ENCODE results near the gene BCAP29. TPM values are rescaled to one million over a fixed set of nuclear protein-coding genes. Genes with fewer than 3 reads are reported as not detected.
"Not testable (repeated sequence)": the region's sequence is repeated elsewhere in the genome, so short reads cannot be mapped to it uniquely, and the experiment has no call there.

Gene BCAP29
- total RNA-seq, 1 donor from 2014 or later = 80.6 TPM

DNA sequence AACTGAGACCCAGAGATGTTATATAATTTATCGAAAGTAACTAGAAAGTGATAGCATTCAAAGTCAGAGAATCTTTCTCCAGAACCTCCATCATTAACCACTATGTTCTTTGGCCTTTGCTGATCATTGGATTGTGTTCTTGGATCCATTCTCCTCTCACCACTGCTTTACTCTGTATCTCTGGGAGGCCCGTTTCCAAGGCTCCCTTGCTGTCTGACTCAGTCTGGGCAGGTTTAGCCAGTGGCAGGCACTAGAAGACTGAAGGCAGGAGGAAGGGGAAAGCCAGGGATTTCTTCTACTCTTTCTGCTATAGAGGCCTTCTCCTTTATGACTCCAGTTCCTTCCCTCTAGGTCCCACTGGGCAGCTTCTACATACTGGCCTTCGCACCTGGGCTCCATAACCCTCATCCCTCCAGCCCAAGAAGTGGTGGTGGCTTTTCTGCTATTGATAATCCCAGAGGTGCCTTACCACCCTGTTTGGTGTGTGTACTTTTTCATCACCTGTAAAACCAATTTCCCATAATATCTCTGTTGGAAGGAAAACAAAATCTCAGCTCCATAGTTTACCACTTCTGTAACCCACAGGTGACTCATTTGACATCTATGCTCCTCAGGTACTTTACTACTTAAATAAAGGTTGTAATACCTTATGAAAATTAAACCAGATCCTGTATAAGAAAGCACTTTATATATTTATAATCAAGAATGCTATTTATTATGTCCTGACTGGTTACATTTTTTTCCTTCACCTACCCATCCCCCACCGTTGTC is 36.0 kb downstream of the BCAP29 start:
- DNase-seq (ENCODE audit: low spot score) = no peak

DNA sequence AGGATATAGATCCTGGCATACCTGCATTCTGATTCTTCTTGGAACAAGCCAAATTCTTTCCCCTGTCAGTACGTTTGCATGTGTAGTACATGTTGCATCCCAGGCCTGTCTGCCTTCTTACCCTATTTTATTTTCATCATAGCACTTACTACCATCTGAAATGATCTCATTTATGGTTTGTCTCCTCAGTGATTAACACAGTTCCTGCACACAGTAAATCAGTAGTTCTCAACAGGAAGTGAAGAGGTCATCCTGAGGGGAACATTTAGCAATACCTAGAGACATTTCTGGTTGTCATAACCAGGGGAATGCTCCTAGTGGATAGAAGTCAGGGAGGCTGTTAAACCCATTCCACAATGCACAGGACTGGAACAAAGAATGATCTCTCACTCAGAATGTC is 42.4 kb downstream of the BCAP29 start:
- DNase-seq (ENCODE audit: low spot score) = no peak

DNA sequence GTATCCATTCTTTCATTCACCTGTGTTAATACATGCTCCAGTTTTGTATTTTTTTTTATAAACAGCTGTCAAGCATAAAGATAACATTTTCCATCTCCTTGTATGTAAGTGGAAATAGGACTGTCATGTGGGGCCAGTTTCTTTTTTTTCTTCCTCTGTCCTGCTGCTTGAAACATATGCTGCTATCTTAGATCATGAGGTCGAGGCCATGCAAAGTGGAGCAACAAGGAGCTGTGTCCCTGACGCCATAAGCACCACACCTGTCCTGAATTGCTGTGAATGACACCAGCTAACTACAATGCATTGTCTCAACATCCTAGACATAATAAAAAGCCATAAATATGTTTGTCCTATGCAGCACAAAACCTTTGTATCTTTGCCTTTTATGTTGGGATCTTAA is 42.8 kb downstream of the BCAP29 start:
- DNase-seq (ENCODE audit: low spot score) = no peak

DNA sequence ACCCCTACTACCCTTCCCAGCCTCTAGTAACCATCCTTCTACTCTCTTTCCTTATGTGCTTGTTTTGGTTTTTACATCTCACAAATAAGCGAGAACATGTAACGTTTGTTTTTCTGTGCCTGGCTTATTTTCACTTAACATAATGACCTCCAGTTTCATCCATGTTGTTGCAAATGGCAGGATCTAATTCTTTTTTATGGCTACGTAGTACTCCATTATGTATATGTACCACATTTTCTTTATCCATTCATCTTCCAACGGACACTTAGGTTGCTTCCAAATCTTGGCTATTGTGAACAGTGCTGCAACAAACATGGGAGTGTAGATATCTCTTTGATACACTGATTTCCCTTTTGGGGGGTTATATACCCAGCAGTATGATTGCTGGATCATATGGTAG is 47.0 kb downstream of the BCAP29 start:
- DNase-seq (ENCODE audit: low spot score) = no peak

DNA sequence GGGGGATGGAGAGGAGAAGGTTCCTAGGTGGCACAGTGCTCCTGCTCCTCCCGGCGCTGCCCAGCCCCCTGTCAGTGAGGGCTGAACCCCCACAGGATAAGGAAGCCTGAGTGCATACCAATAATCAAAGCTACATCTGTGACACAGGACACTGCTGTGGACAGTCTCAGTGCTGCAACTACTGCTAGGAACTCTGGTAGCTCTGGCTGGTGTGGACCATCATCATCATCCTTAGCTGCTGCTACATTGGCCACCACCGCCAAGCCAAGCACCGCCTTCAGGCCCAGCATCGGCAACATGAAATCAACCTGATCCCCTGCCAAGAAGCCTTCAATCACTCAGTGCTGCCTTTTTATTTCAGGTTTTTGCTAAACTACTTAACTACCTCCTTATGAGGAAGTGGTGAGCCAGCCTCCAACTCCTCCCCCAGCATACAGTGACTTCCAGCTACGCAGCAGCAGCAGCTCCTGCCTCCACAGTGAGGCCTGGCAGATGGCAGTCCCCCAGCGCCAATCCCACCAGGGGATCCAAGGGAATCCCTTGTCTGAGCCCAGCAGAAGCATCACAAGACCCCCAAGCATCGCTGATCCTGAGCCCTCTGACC is 48.5 kb downstream of the BCAP29 start:
- no peak for DNase-seq (ENCODE audit: low spot score)

DNA sequence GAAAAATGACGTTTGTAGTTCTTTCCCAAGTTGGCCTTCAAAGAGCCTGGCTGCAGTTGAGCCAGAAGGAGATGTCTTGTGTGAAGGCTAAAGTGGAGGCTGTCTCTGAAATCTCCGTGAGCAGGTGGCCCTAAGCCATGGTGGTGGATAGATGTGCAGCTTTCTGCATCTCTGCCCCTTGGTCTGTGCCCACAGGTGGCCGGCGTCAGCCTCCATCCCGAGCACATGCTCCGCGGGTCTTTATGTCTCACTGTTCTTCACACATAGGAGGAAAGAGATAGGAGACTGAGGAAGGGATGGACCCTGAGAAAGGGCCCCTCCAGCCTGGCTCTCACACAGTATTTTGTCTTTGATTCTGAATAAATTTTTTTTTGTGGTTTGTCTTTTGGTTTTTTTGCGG is 50.3 kb downstream of the BCAP29 start:
- no peak for DNase-seq (ENCODE audit: low spot score)

DNA sequence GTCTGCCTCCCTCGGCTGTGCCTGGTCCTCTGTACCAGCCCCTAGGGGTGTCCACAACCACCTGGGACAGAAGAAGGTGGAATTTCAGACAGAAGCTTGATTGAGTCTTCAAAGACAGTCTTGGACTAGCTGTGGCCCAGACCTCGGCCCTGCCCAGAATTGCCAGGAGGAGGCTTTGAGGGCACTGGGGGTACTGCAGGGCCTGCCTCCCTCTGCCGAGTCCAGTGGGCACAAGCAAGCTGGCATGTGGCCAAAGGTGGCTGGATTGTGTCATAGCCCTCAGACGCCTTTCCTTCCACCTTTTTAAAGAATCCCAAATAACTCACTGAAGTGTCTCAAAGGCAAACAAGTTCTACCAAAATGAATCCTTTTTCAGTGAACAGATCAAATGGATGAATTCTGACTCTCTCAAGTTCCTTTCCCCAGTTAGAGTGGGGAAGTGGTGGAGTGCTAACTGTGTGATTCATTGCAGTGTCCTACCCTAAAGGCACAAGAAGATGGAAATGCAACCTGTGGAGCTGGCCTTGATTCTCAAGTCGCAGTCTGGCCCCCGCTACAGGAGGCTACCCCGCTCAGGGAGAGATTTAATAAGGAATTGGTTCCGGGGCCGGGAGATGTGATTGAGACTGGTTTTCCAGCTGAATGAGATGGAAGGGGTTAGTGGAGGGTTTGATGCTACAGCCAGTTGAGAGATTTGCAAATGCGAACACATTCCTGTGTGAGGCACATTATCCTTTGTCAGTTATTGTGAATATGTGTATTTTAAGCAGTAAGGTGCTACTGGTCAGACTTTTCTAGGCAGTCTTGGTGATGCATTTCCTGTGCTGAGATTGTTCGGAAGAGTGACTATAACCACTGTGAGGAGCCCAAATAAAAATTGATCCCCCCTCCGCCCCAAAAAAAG is 51.8 kb downstream of the BCAP29 start:
- no peak for DNase-seq (ENCODE audit: low spot score)

DNA sequence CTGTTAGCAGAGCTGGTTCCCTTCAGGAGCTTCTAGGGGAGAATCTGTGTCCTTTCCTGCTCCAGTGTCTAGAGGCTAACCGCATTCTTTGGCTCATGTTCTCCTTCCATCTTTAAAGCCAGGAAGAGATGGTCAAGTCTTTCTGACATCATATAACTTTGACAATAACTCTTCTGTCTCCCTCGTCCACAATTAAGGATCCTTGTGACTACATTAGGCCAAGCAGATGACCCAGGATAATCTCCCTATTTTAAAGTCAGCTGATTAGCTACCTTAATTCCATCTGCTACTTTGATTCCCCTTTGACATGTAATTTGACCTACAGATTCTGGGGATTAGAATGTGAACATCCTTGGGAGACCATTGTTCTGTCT is 52.4 kb downstream of the BCAP29 start:
- no peak for DNase-seq (ENCODE audit: low spot score)

DNA sequence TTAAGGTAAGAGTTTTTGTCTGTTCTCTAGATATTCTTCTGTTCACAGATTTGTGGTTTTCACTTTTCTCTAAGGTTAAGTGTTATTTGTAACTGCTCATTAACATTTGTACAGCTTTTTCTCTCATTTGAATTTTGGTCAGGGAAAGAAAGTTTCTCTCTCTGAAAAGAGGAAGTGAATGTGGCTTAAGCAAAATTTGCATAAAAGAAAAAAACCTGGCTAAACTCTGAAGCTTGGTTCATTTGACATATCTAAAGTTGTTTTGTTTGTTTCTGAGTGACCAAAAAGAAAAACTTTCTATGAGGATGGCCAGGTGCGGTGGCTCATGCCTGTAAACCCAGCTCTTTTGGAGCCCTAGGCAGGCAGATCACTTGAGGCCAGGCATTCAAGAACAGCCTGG is 58.5 kb downstream of the BCAP29 start:
- no peak for DNase-seq (ENCODE audit: low spot score)

DNA sequence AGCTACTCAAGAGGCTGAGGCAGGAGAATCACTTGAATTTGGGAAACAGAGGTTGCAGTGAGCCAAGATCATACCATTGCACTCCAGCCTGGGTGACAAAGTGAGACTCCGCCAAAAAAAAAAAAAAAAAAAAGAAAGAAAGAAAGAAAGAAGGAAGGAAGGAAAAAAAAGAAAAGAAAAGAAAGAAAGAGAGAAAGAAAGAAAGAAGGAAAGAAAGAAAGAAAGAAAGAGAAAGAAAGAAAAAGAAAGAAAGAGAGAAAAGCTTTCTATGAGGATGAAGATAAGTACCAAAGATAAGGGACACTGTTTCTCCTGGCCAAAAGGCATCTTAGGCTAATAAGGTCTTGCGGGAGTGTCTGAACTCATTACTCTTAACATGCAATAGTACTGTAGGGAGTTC is 59.0 kb downstream of the BCAP29 start:
- not testable (repeated sequence) for DNase-seq (ENCODE audit: low spot score)

DNA sequence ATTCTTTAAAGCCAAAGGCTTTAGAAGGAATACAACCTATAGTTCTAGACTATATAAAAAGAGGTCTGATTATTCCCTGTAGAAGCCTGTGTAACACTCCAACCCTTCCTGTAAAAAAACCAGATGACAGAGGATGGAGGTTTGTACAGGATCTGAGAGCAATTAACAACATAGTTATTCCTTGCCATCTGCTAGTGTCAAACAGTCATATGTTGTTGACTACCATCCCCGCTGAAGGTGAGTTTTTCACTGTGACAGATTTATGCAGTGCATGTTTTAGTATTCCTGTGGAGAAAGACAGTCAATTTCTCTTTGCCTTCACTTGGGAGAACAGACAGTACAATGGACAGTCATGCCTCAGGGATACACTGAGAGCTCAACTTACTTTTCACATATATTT is 61.6 kb downstream of the BCAP29 start:
- DNase-seq (ENCODE audit: low spot score) = no peak

DNA sequence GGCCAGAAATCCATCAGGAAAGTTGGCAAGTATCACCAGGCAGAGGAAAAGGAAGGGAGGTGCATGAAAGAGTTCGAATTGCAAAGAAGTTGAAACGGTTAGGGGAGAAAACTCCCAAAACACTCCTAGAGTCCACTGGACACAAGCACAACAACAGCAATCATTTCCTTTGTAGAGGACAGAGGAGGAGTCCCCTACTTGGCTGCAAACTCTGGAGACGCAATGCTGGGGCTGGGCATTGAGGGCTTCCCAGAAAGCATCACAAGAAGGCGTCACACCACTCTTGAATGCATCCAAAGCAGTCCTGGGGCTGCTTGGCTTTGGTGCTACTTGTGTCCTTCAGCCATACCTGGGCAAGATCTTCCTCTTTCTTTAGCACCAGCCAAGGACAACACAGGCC is 62.5 kb downstream of the BCAP29 start:
- no peak for DNase-seq (ENCODE audit: low spot score)

DNA sequence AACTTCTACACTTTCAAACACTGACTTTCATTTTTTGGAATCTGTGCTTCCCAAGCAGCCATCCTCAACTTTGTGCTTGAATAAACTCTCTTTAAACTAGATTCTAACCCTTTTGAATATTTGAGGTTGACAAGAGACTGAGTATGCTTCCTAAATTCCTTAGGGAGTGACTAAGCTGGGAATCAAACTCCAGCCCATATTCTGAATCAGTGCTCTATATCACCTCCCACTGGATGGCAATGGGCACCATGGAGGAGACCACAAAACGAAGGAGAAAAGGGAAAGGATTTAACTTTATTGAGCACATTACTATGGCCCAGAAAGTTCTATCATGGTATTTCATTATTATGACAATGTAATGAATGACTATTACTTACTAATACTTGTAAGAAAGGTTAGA is 63.4 kb downstream of the BCAP29 start:
- no peak for DNase-seq (ENCODE audit: low spot score)

DNA sequence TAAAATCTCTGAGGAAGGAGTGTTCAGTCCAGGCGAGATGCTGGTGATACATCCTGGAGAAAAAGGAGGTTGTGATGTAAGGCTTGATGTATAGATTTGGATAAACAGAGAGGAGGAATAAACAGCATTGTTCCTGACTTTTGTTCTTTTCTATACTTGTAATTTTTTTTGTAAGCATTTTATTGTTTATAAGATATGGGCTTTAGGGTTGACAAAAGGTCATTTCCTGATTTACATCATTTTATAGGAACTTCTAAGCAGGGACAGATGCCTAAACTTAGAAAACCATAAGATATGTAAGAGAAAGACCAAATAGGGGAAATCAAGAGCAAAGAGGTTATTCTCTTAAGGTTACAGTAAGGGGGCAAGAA is 63.9 kb downstream of the BCAP29 start:
- no peak for DNase-seq (ENCODE audit: low spot score)

DNA sequence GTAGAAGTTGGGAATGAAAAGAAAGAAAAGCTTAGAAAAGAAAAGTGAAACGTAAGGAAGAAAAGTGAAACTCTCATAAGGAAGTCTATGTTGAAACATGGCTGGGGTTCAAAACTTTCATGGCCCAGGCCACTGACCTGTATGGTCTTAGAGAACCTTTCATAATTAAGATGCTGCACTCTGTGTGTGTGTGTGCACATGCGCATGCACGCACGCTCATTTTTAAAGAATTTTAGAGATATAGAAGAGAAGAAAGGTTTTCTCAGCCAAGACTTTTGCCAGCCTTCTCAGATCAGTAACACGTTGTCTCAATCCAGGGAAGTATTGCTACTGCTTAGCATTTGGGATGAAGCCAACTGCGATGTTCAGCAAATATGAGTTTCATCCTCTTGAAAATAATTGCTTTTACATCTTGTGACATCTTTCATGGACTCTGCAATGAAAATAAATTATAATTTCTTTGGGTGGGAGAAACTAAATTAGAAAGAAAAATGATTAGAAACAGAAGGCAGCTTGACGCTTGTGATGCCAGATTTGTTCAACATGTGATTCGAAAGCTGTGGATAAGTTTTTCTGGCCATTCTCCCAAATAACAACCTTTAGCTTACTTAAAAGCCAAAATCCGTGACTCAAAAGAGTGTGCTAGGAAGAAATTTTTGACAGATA is 64.4 kb downstream of the BCAP29 start:
- DNase-seq (ENCODE audit: low spot score) = no peak

DNA sequence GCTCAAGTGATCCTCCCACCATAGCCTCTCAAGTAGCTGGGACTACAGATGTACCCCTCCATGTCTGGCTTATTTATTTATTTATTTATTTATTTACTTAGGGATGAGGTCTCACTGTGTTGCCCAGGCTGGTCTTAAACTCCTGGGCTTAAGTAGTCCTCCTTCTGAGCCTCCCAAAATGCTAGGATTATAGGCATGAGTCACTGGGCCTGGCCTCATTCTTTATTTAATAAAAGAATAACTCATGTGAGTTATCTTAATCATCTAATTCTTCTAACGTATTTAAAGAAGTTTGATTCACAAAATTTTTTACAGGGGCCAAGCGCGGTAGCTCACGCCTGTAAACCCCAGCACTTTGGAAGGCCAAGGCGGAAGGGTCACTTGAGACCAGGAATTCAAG is 72.6 kb downstream of the BCAP29 start:
- DNase-seq (ENCODE audit: low spot score) = no peak

DNA sequence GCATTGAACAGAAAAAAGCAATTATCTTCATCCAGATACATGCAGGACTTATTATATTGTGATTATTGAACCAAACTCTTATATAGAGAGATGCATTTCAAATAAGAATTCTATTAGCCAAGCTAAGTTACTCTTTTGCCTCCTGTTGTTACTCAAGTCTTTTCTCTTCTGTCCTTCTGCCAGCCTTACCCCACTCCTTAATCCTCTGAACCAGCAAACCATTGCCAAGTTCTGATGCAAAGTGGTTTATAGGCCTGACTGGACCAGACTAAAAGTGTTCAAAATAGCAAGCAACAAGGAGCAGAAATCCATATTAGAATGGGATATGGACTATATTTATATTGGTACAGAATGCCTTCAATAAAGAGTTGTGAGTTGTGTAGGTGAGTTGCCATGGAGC is 78.4 kb downstream of the BCAP29 start:
- DNase-seq (ENCODE audit: low spot score) = no peak

DNA sequence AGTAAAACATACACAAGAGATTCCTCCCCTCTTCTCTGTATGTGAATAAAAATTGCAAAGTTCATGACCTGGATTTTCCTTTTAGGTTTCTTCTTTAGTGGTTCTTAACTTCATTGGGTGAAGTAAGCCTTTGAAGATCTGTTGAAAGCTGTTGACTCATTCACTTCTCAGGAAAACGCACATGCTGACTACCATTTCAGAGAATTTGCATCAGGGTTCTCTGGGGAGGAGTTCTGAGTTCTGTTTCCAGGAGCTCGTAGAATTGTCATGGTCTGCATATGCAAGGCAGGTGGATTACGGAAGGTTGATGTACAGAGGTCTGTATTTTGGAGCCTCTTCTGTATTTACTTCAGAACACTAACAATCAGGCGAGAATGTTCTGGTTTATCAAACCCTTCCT is 79.6 kb downstream of the BCAP29 start:
- no peak for DNase-seq (ENCODE audit: low spot score)

DNA sequence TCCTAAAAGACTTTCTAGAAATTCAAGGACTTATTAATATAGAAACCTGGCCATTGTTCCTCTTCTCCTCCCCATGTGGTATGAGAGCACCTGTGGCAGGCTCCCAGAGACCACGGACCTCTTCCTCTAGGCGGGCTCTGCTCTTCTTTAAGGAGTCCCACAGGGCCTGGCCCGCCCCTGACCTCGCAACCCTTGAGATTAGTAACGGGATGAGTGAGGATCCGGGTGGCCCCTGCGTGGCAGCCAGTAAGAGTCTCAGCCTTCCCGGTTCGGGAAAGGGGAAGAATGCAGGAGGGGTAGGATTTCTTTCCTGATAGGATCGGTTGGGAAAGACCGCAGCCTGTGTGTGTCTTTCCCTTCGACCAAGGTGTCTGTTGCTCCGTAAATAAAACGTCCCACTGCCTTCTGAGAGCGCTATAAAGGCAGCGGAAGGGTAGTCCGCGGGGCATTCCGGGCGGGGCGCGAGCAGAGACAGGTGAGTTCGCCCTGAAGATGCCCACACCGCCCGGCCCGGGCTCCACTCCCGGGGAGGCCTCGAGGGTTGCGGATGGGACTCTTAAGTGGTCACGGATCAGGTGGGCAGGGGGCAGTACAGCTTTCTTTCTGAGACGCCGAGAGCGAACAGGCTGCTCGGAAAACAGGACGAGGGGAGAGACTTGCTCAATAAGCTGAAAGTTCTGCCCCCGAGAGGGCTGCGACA is 80.5 kb downstream of the BCAP29 start, which contains the start of gene SLC26A4:
Gene SLC26A4 (plus strand): TSS at position 448 of the 700 bp plus-strand sequence. CDS start 814 bp downstream, outside the sequence.
- DNase-seq (ENCODE audit: low spot score) = no peak

DNA sequence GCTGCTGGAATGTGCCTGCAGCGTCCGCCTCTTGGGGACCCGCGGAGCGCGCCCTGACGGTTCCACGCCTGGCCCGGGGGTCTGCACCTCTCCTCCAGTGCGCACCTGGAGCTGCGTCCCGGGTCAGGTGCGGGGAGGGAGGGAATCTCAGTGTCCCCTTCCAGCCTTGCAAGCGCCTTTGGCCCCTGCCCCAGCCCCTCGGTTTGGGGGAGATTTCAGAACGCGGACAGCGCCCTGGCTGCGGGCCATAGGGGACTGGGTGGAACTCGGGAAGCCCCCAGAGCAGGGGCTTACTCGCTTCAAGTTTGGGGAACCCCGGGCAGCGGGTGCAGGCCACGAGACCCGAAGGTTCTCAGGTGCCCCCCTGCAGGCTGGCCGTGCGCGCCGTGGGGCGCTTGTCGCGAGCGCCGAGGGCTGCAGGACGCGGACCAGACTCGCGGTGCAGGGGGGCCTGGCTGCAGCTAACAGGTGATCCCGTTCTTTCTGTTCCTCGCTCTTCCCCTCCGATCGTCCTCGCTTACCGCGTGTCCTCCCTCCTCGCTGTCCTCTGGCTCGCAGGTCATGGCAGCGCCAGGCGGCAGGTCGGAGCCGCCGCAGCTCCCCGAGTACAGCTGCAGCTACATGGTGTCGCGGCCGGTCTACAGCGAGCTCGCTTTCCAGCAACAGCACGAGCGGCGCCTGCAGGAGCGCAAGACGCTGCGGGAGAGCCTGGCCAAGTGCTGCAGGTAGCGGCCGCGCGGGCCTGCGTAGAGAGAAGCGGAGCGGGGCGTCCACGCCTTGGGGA is 81.2 kb downstream of the BCAP29 start:
- no peak for DNase-seq (ENCODE audit: low spot score)

All from mesenteric fat pad (tissue), 1 donor.